ENCODE results near the gene PM20D2. TPM values are rescaled to one million over a fixed set of nuclear protein-coding genes. Genes with fewer than 3 reads are reported as not detected.

Gene PM20D2
- total and polyA plus RNA-seq, 11 donors, result 2.4 to 22.9 (median 9.8) TPM

DNA sequence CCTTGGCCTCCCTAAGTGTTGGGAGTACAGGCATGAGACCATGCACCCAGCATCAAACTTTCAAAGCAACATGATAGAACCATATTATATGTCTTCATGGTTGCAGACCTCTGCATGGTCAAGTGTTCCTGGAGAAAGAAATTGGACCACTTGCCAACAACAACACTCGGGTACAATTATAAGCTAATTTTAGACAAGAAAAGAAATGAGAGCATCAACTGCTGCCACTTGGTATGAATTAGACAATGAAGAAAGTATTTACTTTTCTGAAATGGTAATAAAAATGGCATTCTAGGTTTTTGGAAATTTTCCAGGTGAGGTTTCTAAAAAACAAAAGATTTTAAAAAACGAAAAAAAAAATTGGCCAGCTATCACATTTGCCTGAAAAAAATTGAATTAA is 7.7 kb upstream of the PM20D2 start:
- no peaks in the 10 kb centered on the region for H3K36me3 ChIP-seq
- 47 to 57% (median 50%) methylated on average over 2 of the region's 2 CpGs for WGBS, 4 donors
- H3K4me3 ChIP-seq, result no peak overlapping the region
- ATAC-seq, result peak in 1 of 4 donors; percentile 30
- intact Hi-C loops (cut with DNase I), result no loop called here
- DNase-seq, result no peak
- no peak overlapping the region for H3K27ac ChIP-seq
- H3K27me3 ChIP-seq, result no peaks in the 10 kb centered on the region
- H3K9me3 ChIP-seq, result no peaks in the 10 kb centered on the region
- no peak for TF ChIP-seq POLR2A (IDR thresholded peaks at IDR 0.05)
- TF ChIP-seq, protein P1, sequence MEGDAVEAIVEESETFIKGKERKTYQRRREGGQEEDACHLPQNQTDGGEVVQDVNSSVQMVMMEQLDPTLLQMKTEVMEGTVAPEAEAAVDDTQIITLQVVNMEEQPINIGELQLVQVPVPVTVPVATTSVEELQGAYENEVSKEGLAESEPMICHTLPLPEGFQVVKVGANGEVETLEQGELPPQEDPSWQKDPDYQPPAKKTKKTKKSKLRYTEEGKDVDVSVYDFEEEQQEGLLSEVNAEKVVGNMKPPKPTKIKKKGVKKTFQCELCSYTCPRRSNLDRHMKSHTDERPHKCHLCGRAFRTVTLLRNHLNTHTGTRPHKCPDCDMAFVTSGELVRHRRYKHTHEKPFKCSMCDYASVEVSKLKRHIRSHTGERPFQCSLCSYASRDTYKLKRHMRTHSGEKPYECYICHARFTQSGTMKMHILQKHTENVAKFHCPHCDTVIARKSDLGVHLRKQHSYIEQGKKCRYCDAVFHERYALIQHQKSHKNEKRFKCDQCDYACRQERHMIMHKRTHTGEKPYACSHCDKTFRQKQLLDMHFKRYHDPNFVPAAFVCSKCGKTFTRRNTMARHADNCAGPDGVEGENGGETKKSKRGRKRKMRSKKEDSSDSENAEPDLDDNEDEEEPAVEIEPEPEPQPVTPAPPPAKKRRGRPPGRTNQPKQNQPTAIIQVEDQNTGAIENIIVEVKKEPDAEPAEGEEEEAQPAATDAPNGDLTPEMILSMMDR (IDR thresholded peaks at IDR 0.05), result no peak
- H3K4me1 ChIP-seq, result peaks cover 0 to 14% (median 0%) of the 10 kb centered on the region in 12 donors

DNA sequence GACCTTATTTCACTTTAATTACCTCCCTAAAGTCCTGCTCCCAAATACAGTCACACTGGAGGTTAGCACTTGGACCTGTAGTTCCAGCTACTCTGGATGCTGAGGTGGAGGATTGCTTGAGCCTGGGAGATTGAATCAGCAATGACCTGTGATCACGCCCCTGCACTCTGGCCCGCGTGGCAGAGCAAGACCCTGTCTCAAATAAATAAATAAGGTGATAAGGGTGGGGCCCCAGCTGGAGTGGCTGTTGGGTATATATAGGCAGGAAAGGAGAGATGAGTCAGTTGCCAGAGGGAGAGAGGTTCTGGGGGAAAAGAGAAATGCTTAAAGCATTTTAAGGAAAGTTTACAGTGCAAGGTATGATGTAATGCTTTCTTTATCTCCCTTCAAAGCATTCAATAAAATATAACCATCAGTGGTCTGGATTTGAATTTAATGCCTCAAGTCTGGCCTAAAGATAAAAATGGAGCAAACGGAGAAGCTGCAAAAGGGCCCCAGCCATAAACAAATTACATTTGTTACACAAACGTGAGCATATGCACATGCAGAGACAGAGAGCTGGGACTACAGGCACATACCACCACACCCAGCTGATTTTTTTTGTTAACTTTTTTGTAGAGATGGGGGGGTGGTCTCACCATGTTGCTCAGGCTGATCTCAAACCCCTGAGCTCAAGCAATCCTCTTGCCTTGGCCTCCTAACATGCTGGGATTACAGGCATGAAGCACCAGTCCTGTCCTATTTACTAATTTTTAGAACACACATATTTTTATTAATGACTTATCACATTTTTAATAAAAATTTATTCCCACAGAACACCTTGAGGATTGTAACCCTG is 6.1 kb upstream of the PM20D2 start:
- no peaks in the 10 kb centered on the region for H3K27me3 ChIP-seq
- no peak for ATAC-seq
- no peaks in the 10 kb centered on the region for H3K9me3 ChIP-seq
- peak overlapping the region in 1 of 12 donors; percentile 57 for H3K27ac ChIP-seq
- WGBS, 4 donors, result 87 to 95% (median 89%) methylated on average over 5 of the region's 5 CpGs
- intact Hi-C loops (cut with DNase I), result loop anchor here in 4 of 10 donors (5.0 to 10.0 kb wide), 3 partner anchors 55 to 225 kb away; partner anchors contain the start of gene PNRC1 (in 4 of the 4)
- peaks cover 0 to 14% (median 0%) of the 10 kb centered on the region in 12 donors for H3K4me1 ChIP-seq
- no peak for DNase-seq
- no peaks in the 10 kb centered on the region for H3K36me3 ChIP-seq
- H3K4me3 ChIP-seq, result no peak overlapping the region
- TF ChIP-seq POLR2A (IDR thresholded peaks at IDR 0.05), result no peak
- TF ChIP-seq, protein P1 (IDR thresholded peaks at IDR 0.05), result no peak

DNA sequence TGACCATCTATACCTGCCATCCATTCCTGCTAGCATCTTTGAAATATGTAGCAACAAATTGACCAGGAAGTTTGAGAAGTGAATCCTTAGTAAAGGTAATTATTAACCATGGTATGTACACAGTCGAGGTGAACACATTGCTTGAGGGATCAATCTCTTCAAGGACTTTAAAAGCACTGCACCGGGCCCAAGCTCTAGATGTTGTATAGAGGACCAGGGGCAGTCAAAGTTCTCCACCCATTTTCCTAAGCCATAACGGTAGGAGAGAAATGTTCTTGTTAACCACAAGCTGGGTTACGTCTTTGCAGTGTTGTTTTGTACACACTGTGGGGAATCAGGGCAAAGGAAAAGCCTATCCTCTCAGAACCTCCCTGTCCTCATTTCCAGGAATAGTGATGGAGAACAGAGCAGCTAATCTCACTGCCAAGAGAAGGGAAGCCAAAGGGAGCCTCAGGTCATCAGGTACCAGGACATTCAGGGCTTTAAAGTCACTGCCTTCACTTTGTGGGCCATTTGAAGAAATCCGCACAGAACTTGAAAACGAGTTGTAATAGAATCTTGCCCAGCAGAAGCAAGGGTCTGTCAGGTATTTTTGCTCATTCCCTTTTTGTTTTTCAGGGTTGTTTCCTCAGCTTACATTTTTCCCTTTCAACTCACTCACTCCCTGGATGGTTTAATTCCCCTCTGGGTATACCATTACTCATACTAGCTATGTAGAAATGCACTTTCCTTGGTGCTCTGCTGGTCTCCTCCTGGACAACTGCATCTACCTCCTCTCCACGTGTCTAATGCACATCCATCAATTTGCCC is 5.3 kb upstream of the PM20D2 start:
- Histone ChIP-seq H3K9me3 (no peaks in the 10 kb centered on the region), H3K27ac (peak overlapping the region in 1 of 12 donors; percentile 57), H3K36me3 (no peaks in the 10 kb centered on the region), H3K4me3 (no peak overlapping the region), H3K27me3 (no peaks in the 10 kb centered on the region), H3K4me1 (peaks cover 0 to 14% (median 0%) of the 10 kb centered on the region in 12 donors)
- intact Hi-C loops (cut with DNase I), result loop anchor here in 4 of 10 donors (5.0 to 10.0 kb wide), 3 partner anchors 56 to 224 kb away; partner anchors contain the start of gene PNRC1 (in 4 of the 4)
- no peak for DNase-seq
- no peak for TF ChIP-seq POLR2A (IDR thresholded peaks at IDR 0.05)
- TF ChIP-seq, protein P1 (IDR thresholded peaks at IDR 0.05), result no peak
- ATAC-seq, result peak; percentile 86 to 94 (median 92)
- 71 to 75% (median 74%) methylated on average over 7 of the region's 7 CpGs for WGBS, 4 donors
